Keratinocyte (primary cell): ENCODE results near the gene CLEC7A. TPM values are rescaled to one million over a fixed set of nuclear protein-coding genes. Genes with fewer than 3 reads are reported as not detected.
A peak's percentile ranks its signal among the peaks of the same experiment; 100 is the strongest.

ENCODE experiments used
- DNase-seq: peaks from one replicate; pipeline ENCODE4 v3.0.0-alpha.2; 2011; ENCODE audit warnings: low read depth, missing footprints, low spot score
- FAIRE-seq: peaks from 2 replicates; lab custom pipeline; 2011; peaks lifted over from hg19 to GRCh38; lab: Jason Lieb, UNC
- H2AFZ ChIP-seq: 2 replicates; pipeline ENCODE4 v1.6.0; 2012; ENCODE audit warnings: low read length, control low read depth, inconsistent platforms; ENCODE audit not compliant: control insufficient read depth
- H3K27ac ChIP-seq: 2 replicates; pipeline ENCODE4 v1.5.1; 2011; ENCODE audit warnings: low read length; ENCODE audit not compliant: control insufficient read depth, insufficient read depth
- H3K27me3 ChIP-seq: 3 replicates; pipeline ENCODE4 v1.6.0; 2011; ENCODE audit warnings: low read length; ENCODE audit not compliant: control insufficient read depth, insufficient read depth; ENCODE audit errors: extremely low read depth
- H3K36me3 ChIP-seq, 2 experiments: 2 replicates in 1 of 2; 3 replicates in 1 of 2; pipeline ENCODE4 v1.5.1; 2011; ENCODE audit warnings: low read length in 2 of 2, mild to moderate bottlenecking in 1 of 2; ENCODE audit not compliant: control insufficient read depth in 2 of 2, insufficient read depth in 2 of 2; ENCODE audit errors: extremely low read depth in 1 of 2
- H3K4me1 ChIP-seq: 3 replicates; pipeline ENCODE4 v1.5.1; 2011; ENCODE audit warnings: low read length; ENCODE audit not compliant: control insufficient read depth, insufficient read depth; ENCODE audit errors: extremely low read depth
- H3K4me2 ChIP-seq: 3 replicates; pipeline ENCODE4 v1.6.0; 2011; ENCODE audit warnings: low read depth, low read length; ENCODE audit not compliant: control insufficient read depth, insufficient read depth; ENCODE audit errors: extremely low read depth
- H3K4me3 ChIP-seq, 3 experiments: fragments of 200-600 bp in 1 of 3; sonication (generic) in 1 of 3; 2 replicates in 2 of 3; 3 replicates in 1 of 3; pipeline ENCODE4 v1.5.1; 2011 to 2016; ENCODE audit warnings: low read length in 3 of 3, mild to moderate bottlenecking in 3 of 3, control low read depth in 2 of 3, inconsistent platforms in 1 of 3, low read depth in 1 of 3, mixed read lengths in 1 of 3, mixed run types in 1 of 3, moderate library complexity in 1 of 3; ENCODE audit not compliant: control insufficient read depth in 2 of 3, insufficient read depth in 2 of 3; ENCODE audit errors: extremely low read depth in 1 of 3
- H3K79me2 ChIP-seq: 2 replicates; pipeline ENCODE4 v1.6.0; 2012; ENCODE audit warnings: low read length; ENCODE audit not compliant: control insufficient read depth, insufficient read depth
- H3K9ac ChIP-seq: 3 replicates; pipeline ENCODE4 v1.6.0; 2011; ENCODE audit warnings: low read length; ENCODE audit not compliant: control insufficient read depth, insufficient read depth; ENCODE audit errors: extremely low read depth
- H3K9me1 ChIP-seq: 3 replicates; pipeline ENCODE4 v1.6.0; 2011; ENCODE audit warnings: low read length; ENCODE audit not compliant: control insufficient read depth, insufficient read depth; ENCODE audit errors: extremely low read depth
- H3K9me3 ChIP-seq: 2 replicates; pipeline ENCODE4 v1.5.1; 2012; ENCODE audit warnings: low read depth, low read length; ENCODE audit not compliant: control insufficient read depth
- H4K20me1 ChIP-seq: 3 replicates; pipeline ENCODE4 v1.6.0; 2011; ENCODE audit warnings: low read length; ENCODE audit not compliant: control insufficient read depth, insufficient read depth; ENCODE audit errors: extremely low read depth
- CTCF ChIP-seq, 3 experiments: IDR thresholded peaks in 1 of 3; conservative IDR thresholded peaks in 1 of 3; optimal IDR thresholded peaks in 1 of 3; 2 replicates in 2 of 3; 3 replicates in 1 of 3; pipeline versions ENCODE3 to v1.5.1; 2011; ENCODE audit warnings: low read length in 3 of 3, mild to moderate bottlenecking in 3 of 3, moderate library complexity in 2 of 3, control low read depth in 1 of 3, inconsistent platforms in 1 of 3; ENCODE audit not compliant: insufficient read depth in 2 of 3; ENCODE audit errors: extremely low read depth in 1 of 3
- EZH2 ChIP-seq: IDR thresholded peaks from one replicate; pipeline ENCODE4 v1.6.1; 2012; ENCODE audit warnings: inconsistent platforms, mild to moderate bottlenecking, low read length, moderate library complexity
- dilution Hi-C: fragments of 300-500 bp; cut with MboI; formaldehyde crosslinking; loops from one replicate; pipeline ENCODE4 v1.7.0; 2020; ENCODE audit warnings: low sequenced_read_pairs; ENCODE audit not compliant: extremely low pct_ligation_motif_present
- polyA plus RNA-seq, 5 experiments: library from polyadenylated mRNA; depleted of rRNA in 3 of 5; stranded (reverse) in 3 of 5; stranded (forward) in 1 of 5; unstranded in 1 of 5; fragments of >200 nt; gene quantifications; 1 replicate in 1 of 5; 2 replicates in 3 of 5; 3 replicates in 1 of 5; pipeline versions ENCODE4 v1.2.1 to v1.2.3, GENCODE V29; 2011 to 2012; ENCODE audit warnings: missing spikeins in 2 of 5, low read depth in 1 of 5, low replicate concordance in 1 of 5

The CLEC7A gene
- polyA plus RNA-seq, 1 donor (not counting 4 experiments of a cell fraction or from before 2014, with no cell fraction given), result 0.62 TPM

- Histone ChIP-seq H3K79me2 (no peaks in the 10 kb centered on the region), H3K4me2 (no peak overlapping the region), H3K9ac (no peak overlapping the region), H3K27me3 (no peaks in the 10 kb centered on the region), H3K4me3 (no peak overlapping the region), H3K27ac (no peak overlapping the region), H3K9me1 (no peaks in the 10 kb centered on the region), H3K9me3 (no peaks in the 10 kb centered on the region), H4K20me1 (no peaks in the 10 kb centered on the region), H2AFZ (no peak overlapping the region), H3K4me1 (peaks cover 6% of the 10 kb centered on the region), H3K36me3 (no peaks in the 10 kb centered on the region)
- FAIRE-seq, result no peak
- DNase-seq, result no peak
- TF ChIP-seq EZH2 (no peak), CTCF (optimal IDR thresholded peaks at IDR 0.05 in 1 of 3, IDR thresholded peaks at IDR 0.05 in 1 of 3, conservative IDR thresholded peaks at IDR 0.05 in 1 of 3; ENCODE audit: extremely low read depth in 1 of 3, insufficient read depth in 2 of 3, low read length in 3 of 3) (no peak)
- dilution Hi-C loops, result no loop called here
Observed at GRCh38 chr12:10069976-10070375, 60.0 kb downstream of the CLEC7A start.

- TF ChIP-seq CTCF (optimal IDR thresholded peaks at IDR 0.05 in 1 of 3, IDR thresholded peaks at IDR 0.05 in 1 of 3, conservative IDR thresholded peaks at IDR 0.05 in 1 of 3; ENCODE audit: extremely low read depth in 1 of 3, insufficient read depth in 2 of 3, low read length in 3 of 3) (no peak), EZH2 (no peak)
- Histone ChIP-seq H3K9ac (no peak overlapping the region), H3K4me1 (peaks cover 6% of the 10 kb centered on the region), H3K4me3 (no peak overlapping the region), H4K20me1 (no peaks in the 10 kb centered on the region), H3K9me1 (no peaks in the 10 kb centered on the region), H2AFZ (peak overlapping the region; percentile 30), H3K79me2 (no peaks in the 10 kb centered on the region), H3K9me3 (no peaks in the 10 kb centered on the region), H3K27me3 (no peaks in the 10 kb centered on the region), H3K36me3 (no peaks in the 10 kb centered on the region), H3K4me2 (no peak overlapping the region), H3K27ac (no peak overlapping the region)
- peak; percentile 51 for FAIRE-seq
- dilution Hi-C loops, result no loop called here
- no peak for DNase-seq
Observed at GRCh38 chr12:10069099-10069498, 60.9 kb downstream of the CLEC7A start.
